HG03066 (cell line): ENCODE measurements around the gene LAPTM4A.

Source experiments
- ATAC-seq: cut with Tn5 transposase; IDR thresholded peaks from one replicate; pipeline ENCODE4 v1.9.1; 2021; ENCODE audit warnings: low read depth; ENCODE audit not compliant: unreplicated experiment

Gene LAPTM4A

DNA sequence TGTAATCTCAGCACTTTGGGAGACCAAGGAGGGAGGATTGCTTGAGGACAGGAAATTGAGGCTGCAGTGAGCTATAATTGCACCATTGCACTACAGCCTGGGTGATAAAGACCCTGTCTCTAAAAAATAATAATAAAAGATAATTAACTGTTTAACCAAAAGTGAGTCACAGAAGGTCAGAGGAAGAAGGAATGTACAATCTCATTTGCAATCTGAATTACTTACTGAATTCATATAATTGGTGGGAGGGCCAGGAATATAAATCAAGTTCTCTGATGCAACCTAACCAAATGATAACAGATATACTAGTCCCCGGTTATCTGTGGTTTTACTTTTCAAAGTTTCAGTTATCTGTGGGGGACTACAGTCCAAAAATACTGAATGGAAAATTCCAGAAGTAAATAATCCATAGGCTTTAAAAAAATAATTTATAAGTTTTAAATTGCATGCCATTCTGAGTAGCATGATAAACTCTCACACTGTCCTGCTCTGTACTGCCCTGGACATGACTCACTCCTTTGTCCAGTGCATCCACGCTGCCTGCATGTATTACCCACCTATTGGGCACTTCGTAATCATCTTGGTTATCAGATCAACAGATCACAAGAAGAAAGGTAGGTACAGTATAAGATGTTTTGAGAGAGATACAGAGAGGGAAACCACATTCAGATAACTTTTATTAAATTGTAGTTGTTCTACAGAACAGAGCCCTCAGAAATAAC lies 26.2 kb downstream of the LAPTM4A start:
- ATAC-seq = no peak

DNA sequence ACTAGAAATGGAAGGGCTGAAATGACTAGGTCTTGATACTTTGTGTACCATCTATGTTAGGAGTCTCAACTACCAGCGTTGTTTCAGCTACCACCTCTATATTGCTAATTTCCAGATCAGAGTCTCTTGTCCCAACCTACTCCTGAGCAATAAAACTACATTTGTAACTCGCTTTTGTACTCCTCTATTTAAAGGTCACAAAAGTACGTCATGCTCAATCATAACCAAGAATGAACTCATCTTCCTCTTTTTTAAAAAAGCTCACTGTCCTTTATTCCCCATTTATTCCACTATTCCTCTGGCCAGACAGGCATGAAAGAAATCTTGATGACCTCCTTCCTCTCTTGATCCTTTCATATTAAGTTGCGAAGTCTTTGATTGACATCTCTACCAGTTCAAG lies 27.7 kb downstream of the LAPTM4A start:
- no peak for ATAC-seq

DNA sequence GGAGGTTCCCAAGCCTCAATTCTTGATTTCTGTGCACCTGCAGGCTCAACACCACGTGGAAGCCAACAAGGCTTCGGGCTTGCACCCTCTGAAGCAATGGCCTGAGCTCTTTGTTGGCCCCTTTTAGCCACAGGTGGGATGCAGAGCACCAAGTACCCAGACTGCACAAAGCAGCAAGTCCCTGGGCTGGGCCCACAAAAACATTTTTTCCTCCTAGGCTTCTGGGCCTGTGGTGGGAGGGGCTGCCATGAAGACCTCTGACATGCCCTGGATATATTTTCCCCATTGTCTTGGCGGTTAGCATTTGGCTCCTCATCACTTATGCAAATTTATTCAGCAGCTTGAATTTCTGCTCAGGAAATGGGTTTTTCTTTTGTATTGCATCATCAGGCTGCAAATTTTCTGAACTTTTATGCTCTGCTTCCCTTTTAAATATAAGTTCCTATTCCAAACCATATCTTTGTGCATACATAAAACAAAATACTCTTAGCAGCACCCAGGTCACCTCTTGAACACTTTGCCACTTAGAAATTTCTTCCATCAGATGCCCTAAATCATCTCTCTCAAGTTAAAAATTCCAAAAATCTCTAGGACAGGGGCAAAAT lies 29.9 kb downstream of the LAPTM4A start:
- no peak for ATAC-seq

GRCh38 chr2:20019747-20020146 lies 31.7 kb downstream of the LAPTM4A start:
- no peak for ATAC-seq

DNA sequence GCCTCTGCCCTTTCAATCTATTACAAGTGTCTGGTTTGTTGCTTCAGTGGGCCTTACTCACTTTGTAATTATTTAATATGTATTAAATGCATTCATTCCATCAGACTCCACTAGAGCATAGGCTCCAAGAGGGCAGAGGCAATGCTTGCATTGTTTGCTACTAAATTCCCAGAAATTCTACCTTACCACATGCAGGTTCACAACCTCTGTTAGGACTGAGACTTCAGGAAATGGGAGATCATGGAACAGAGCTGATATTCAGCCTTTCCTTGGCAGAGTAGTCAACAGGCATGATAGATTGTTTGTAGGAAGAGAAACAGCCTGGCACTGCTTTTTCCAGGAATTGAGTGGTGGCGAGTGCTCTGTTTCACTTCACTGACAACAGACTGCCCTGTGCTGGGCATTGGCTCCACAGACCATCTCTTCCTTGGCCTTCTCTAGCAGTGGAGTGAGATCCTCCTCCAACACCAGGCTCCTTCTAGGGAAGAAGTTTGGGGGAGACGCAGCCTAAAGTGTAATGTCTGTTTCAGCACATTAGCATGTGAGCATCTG lies 32.8 kb downstream of the LAPTM4A start:
- ATAC-seq = no peak

DNA sequence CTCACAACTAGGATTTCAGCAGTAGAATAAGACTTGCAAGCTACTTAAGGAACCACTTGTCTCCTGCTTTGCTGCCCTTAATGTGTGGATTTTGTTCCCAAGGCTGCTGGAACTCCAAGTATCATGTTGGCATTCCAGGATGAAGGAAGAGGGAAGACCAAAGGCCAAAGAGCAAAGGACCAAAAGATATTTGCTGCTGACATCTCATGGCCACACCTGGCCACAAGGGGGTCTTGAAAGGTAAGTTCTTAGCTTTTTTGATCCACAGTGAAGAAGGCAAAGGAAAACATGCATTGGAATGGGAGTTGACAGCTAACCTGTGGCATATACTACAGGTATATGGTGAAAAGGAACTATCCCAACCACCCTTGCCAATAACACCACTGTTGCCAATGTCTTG lies 35.1 kb downstream of the LAPTM4A start:
- no peak for ATAC-seq

DNA sequence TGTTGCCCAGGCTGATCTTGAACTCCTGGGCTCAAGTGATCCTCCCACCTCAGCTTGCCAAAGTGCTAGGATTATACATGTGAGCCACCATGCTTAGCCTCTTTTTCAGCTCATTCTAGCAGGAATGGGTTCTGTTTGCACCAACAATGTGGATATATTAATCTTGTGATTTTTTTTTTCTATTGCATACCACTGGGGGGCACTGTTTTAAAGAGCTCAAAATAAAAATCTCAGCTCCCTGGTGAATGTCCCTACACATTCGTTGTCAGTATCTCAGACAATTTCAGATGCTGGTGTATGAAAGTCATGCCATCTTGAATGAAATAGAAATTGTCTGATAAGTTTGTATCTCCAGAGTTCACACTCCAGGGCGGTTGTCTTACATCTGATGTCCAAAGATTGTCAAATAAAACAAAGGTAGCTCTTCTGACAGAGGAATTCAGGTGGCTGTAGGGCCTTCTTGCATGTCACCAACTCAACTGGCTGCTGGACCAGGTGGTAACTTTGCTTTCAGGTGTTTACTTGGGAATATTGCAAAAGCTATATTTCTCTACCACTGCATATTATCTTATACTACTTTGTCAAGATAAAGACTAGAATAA lies 35.8 kb downstream of the LAPTM4A start:
- ATAC-seq = no peak

GRCh38 chr2:20013126-20013849 lies 38.1 kb downstream of the LAPTM4A start:
- no peak for ATAC-seq

GRCh38 chr2:20012282-20013125 lies 38.9 kb downstream of the LAPTM4A start, which contains the start of gene MATN3:
Gene MATN3, minus strand, starts transcription at chr2:20012668. Its CDS starts 37 bp downstream, at chr2:20012631.
- ATAC-seq = no peak

- no peak for ATAC-seq
These were observed 39.5 kb downstream of the LAPTM4A start for GRCh38 chr2:20012032-20012281.

DNA sequence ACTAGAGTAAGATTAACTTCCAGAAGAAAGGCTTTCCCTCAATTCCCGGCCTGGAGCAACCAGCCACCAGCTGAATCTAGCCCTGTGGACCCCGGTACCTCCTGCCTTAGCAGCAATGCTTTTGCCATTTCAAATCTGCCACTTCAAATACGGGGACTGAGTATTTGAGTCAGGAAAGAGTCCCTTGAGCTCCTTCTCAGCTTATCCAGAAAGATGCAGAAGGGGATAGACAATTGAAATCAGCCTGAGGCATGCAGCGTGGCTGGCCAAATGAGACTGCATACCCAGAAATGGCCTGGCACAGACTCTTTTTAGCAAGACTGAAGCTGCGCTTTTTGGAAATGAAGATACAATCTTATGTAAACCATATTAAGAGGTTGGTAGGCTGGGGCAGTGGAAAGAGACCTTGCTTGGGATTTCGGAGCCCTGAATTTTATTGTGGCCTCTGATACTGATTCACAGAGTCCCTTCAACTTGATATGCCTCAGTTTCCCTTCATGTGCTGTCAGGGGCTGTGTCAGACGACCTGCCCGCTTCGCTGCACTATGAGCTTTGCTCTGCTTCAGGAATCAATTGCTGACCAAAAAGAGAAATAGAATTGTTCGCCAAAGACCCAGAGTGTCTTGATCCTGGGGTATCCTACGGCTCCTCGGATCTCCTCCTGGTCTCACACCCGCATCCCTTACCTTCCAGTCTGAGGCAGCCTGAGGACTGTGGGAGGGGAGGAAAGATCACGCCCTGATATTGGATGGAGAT lies 40.0 kb downstream of the LAPTM4A start:
- ATAC-seq = no peak

GRCh38 chr2:20008703-20009102 lies 42.7 kb downstream of the LAPTM4A start:
- no peak for ATAC-seq

DNA sequence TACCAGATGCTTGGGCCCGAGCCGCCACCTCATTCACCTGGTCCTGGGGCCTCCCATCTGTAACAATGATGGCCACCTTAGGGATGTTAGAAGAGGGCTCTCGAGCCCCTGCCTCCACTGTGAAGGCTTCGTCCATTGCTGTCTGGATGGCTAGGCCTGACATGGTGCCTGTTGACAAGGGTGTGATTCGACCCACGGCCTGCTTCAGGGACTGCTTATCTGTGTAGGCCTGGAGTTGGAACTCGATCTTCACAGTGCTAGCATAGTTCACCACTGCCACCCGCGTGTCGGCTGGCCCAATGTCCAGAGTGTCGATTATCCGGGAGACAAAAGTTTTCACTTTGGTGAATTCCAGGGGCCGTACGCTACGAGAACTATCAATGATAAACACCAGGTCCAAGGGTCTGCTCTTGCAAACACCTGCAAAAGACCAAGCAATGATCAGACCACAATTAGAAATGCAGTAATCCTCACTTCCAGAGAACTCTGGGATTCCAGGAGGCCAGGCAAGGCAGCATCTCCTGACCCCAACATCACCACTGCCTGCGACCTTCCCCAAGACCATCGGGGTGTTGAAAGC lies 45.4 kb downstream of the LAPTM4A start:
- ATAC-seq = no peak

GRCh38 chr2:20005067-20005627 lies 46.3 kb downstream of the LAPTM4A start:
- ATAC-seq = no peak

DNA sequence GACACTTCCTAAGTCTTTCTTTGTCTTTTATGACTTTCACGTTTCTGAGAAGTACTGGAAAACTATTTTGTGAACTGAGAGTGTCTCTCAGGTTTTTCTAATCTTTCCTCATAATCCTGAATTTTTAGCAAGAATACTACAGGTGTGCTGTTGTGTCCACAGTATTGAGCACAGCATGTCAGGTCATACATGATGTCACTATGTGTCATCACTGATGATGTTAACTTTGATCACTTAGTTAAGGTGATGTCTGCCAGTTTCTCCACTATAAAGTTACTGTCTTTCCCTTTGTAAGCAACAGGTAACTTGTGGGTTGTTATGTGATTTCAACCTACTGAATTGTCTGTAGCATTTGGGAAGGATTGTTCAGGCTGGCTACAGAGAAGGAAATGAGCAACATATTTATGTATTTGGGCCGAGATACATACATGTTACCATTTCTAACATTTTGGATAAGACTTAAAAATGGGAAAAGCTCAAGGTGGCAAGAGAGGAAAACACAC lies 50.0 kb downstream of the LAPTM4A start:
- no peak for ATAC-seq

GRCh38 chr2:19993731-19994130 lies 57.7 kb downstream of the LAPTM4A start:
- ATAC-seq = no peak

GRCh38 chr2:19991895-19992294 lies 59.5 kb downstream of the LAPTM4A start:
- no peak for ATAC-seq

GRCh38 chr2:19990416-19990728 lies 61.1 kb downstream of the LAPTM4A start:
- ATAC-seq = no peak
